Naive B cell (primary cell): ENCODE data around the gene RNF141. TPM values are rescaled to one million over a fixed set of nuclear protein-coding genes. Genes with fewer than 3 reads are reported as not detected.
A peak's percentile ranks its signal among the peaks of the same experiment; 100 is the strongest.

Experiments used
- ATAC-seq, 2 donors: fragments of 150-1000 bp; cut with Tn5 transposase; 2 replicates each; pipeline ENCODE4 v1.10.0; 2021; ENCODE audit warnings: low read depth in 2 of 2, mild to moderate bottlenecking in 2 of 2, moderate library complexity in 2 of 2
- DNase-seq: peaks from one replicate; pipeline ENCODE4 v3.0.0; 2022
- H3K27ac Mint-ChIP-seq, 6 donors: one replicate each; pipeline ENCODE4 v1.8.0; 2020 to 2022; ENCODE audit warnings: mild to moderate bottlenecking in 6 of 6, mixed read lengths in 6 of 6, moderate library complexity in 5 of 6, inconsistent platforms in 2 of 6
- H3K27me3 Mint-ChIP-seq, 3 donors: one replicate each; pipeline ENCODE4 v1.8.0; 2021 to 2022; ENCODE audit warnings: mixed read lengths in 3 of 3, mild to moderate bottlenecking in 1 of 3
- H3K36me3 Mint-ChIP-seq, 2 donors: one replicate each; pipeline ENCODE4 v1.8.0; 2020 to 2022; ENCODE audit warnings: mixed read lengths in 2 of 2, inconsistent platforms in 1 of 2, mild to moderate bottlenecking in 1 of 2
- H3K4me1 Mint-ChIP-seq, 3 donors: one replicate each; pipeline ENCODE4 v1.8.0; 2020 to 2022; ENCODE audit warnings: mixed read lengths in 3 of 3, inconsistent platforms in 1 of 3, mild to moderate bottlenecking in 1 of 3, moderate library complexity in 1 of 3
- H3K4me3 Mint-ChIP-seq, 8 donors: one replicate each; pipeline ENCODE4 v1.8.0; 2020 to 2022; ENCODE audit warnings: mild to moderate bottlenecking in 8 of 8, mixed read lengths in 8 of 8, moderate library complexity in 8 of 8, inconsistent platforms in 2 of 8
- H3K9me3 Mint-ChIP-seq, 7 donors: one replicate each; pipeline ENCODE4 v1.8.0; 2020 to 2022; ENCODE audit warnings: mixed read lengths in 7 of 7, mild to moderate bottlenecking in 5 of 7, inconsistent platforms in 2 of 7, moderate library complexity in 1 of 7
- polyA plus RNA-seq, 6 donors: library from polyadenylated mRNA; unstranded; fragments of 300-500 nt; fragmentation: Illumina TruSeq; gene quantifications; one replicate each; pipeline ENCODE4 v1.2.3, GENCODE V29; 2021; ENCODE audit warnings: low read depth in 6 of 6

Gene RNF141
- polyA plus RNA-seq, 6 donors from 2014 or later: 101 to 187 (median 132) TPM

DNA sequence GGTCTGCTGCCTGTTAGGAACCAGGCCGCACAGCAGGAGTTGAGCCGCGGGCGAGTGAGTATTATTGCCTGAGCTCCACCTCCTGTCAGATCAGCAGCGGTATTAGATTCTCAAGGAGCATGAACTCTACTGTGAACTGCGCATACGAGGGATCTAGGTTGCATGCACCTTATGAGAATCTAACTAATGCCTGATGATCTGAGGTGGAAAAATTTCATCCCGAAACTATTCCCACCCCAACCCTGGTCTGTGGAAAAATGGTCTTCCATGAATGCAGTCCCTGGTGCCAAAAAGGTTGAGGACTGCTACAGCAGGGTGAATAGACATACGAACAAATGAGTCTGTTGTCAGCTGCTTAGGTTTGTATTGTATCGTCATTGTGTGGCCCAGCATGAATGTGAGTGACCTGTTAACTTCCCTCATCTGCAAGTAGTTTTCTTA lies 29.8 kb downstream of the RNF141 start:
- no peak for ATAC-seq
- peaks cover 7 to 15% (median 14%) of the 10 kb centered on the region in 3 donors for H3K4me1 Mint-ChIP-seq
- peak overlapping the region in 3 of 6 donors; percentile 15 to 26 (median 22) for H3K27ac Mint-ChIP-seq
- H3K27me3 Mint-ChIP-seq: no peaks in the 10 kb centered on the region
- H3K4me3 Mint-ChIP-seq: no peak overlapping the region
- peaks cover 0 to 17% of the 10 kb centered on the region in 2 donors for H3K36me3 Mint-ChIP-seq
- no peak for DNase-seq
- H3K9me3 Mint-ChIP-seq: no peaks in the 10 kb centered on the region

DNA sequence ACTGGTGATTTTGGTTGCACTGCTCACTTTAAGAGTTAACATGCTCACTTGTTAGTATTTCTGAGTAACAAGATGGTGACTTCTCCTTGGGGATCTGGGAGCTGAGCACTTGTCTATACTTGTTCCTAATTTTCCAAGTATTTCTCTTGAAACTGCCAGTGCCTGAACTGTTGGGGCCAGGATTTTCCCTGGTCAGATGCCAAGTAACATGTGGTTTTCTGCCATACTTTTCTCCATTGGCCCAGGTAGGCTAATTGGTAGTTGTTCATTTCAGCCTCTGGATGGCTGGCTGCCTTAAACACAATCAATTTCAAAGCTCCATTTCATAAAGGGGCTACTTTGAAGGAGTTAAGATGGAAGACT lies 35.0 kb downstream of the RNF141 start:
- H3K27ac Mint-ChIP-seq: peak overlapping the region in 1 of 6 donors; percentile 82
- DNase-seq (no peak), ATAC-seq (no peak)
- no peaks in the 10 kb centered on the region for H3K27me3 Mint-ChIP-seq
- peaks cover 21 to 34% (median 21%) of the 10 kb centered on the region in 3 donors for H3K4me1 Mint-ChIP-seq
- H3K36me3 Mint-ChIP-seq: peaks cover 16 to 30% of the 10 kb centered on the region in 2 donors
- H3K9me3 Mint-ChIP-seq: no peaks in the 10 kb centered on the region
- no peak overlapping the region for H3K4me3 Mint-ChIP-seq

- H3K9me3 Mint-ChIP-seq: no peaks in the 10 kb centered on the region
- H3K27me3 Mint-ChIP-seq: no peaks in the 10 kb centered on the region
- peaks cover 21 to 34% (median 21%) of the 10 kb centered on the region in 3 donors for H3K4me1 Mint-ChIP-seq
- no peak for DNase-seq
- H3K27ac Mint-ChIP-seq: peak overlapping the region in 5 of 6 donors; percentile 1 to 83 (median 70)
- no peak for ATAC-seq
- H3K36me3 Mint-ChIP-seq: peaks cover 19 to 28% of the 10 kb centered on the region in 2 donors
- H3K4me3 Mint-ChIP-seq: no peak overlapping the region
Measured at GRCh38 chr11:10505278-10506007, 35.5 kb downstream of the RNF141 start.

DNA sequence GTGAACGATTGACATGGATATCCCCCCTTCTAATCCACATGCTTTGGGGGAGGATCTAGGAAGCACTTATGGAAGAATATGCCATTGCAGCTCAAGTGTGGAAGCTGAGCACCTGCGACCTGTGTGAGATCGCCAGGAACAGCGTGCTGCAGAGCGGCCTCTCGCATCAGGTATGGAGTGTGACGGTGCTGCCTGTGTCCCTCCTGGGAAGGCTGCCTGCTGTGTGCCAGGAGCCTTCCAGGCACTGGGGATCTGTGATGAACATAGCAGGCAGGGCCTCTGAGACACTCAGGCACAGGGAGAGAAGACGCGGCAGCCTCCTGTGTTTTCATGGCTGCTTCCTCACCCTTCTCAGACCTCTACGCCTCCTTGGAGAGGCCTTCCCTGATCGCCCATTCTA lies 36.5 kb downstream of the RNF141 start:
- peak overlapping the region in 4 of 6 donors; percentile 32 to 90 (median 82) for H3K27ac Mint-ChIP-seq

GRCh38 chr11:10503777-10504480 lies 37.1 kb downstream of the RNF141 start:
- peak overlapping the region; percentile 56 to 90 (median 86) for H3K27ac Mint-ChIP-seq
- no peaks in the 10 kb centered on the region for H3K9me3 Mint-ChIP-seq
- peaks cover 24 to 32% of the 10 kb centered on the region in 2 donors for H3K36me3 Mint-ChIP-seq
- peaks cover 21 to 34% (median 21%) of the 10 kb centered on the region in 3 donors for H3K4me1 Mint-ChIP-seq
- no peak for ATAC-seq
- no peaks in the 10 kb centered on the region for H3K27me3 Mint-ChIP-seq
- no peak for DNase-seq
- peak overlapping the region in 4 of 8 donors; percentile 14 to 49 (median 32) for H3K4me3 Mint-ChIP-seq

More for the DNA sequence above, 36.5 kb downstream of the RNF141 start:
- ATAC-seq: no peak
- no peak for DNase-seq
- H3K36me3 Mint-ChIP-seq: peaks cover 24 to 32% of the 10 kb centered on the region in 2 donors
- H3K9me3 Mint-ChIP-seq: no peaks in the 10 kb centered on the region
- H3K4me3 Mint-ChIP-seq: no peak overlapping the region
- H3K27me3 Mint-ChIP-seq: no peaks in the 10 kb centered on the region
- peaks cover 21 to 34% (median 21%) of the 10 kb centered on the region in 3 donors for H3K4me1 Mint-ChIP-seq

- peak overlapping the region in 6 of 8 donors; percentile 2 to 68 (median 37) for H3K4me3 Mint-ChIP-seq
- peak overlapping the region; percentile 53 to 97 (median 92) for H3K27ac Mint-ChIP-seq
- no peaks in the 10 kb centered on the region for H3K27me3 Mint-ChIP-seq
- DNase-seq (peak; percentile 46), ATAC-seq (peak; percentile 89 to 91)
- H3K9me3 Mint-ChIP-seq: no peaks in the 10 kb centered on the region
- H3K4me1 Mint-ChIP-seq: peaks cover 21 to 34% (median 22%) of the 10 kb centered on the region in 3 donors
- peaks cover 26 to 32% of the 10 kb centered on the region in 2 donors for H3K36me3 Mint-ChIP-seq
Measured at GRCh38 chr11:10503221-10503620, 37.8 kb downstream of the RNF141 start.

- Mint-ChIP-seq H3K4me3 (peak overlapping the region in 6 of 8 donors; percentile 23 to 69 (median 52)), H3K27me3 (no peaks in the 10 kb centered on the region), H3K9me3 (no peaks in the 10 kb centered on the region), H3K36me3 (peaks cover 31 to 32% of the 10 kb centered on the region in 2 donors), H3K27ac (peak overlapping the region; percentile 53 to 97 (median 92)), H3K4me1 (peaks cover 25 to 34% (median 26%) of the 10 kb centered on the region in 3 donors)
- ATAC-seq: peak; percentile 59
- peak; percentile 17 for DNase-seq
Measured at GRCh38 chr11:10502770-10503169, 38.2 kb downstream of the RNF141 start.

GRCh38 chr11:10502065-10502680 lies 38.8 kb downstream of the RNF141 start:
- peak overlapping the region in 4 of 8 donors; percentile 6 to 69 (median 23) for H3K4me3 Mint-ChIP-seq
- no peak for DNase-seq
- no peaks in the 10 kb centered on the region for H3K9me3 Mint-ChIP-seq
- peaks cover 32% of the 10 kb centered on the region in 2 donors for H3K36me3 Mint-ChIP-seq
- ATAC-seq: no peak
- no peaks in the 10 kb centered on the region for H3K27me3 Mint-ChIP-seq
- H3K4me1 Mint-ChIP-seq: peaks cover 25 to 34% (median 27%) of the 10 kb centered on the region in 3 donors
- peak overlapping the region; percentile 34 to 97 (median 76) for H3K27ac Mint-ChIP-seq

DNA sequence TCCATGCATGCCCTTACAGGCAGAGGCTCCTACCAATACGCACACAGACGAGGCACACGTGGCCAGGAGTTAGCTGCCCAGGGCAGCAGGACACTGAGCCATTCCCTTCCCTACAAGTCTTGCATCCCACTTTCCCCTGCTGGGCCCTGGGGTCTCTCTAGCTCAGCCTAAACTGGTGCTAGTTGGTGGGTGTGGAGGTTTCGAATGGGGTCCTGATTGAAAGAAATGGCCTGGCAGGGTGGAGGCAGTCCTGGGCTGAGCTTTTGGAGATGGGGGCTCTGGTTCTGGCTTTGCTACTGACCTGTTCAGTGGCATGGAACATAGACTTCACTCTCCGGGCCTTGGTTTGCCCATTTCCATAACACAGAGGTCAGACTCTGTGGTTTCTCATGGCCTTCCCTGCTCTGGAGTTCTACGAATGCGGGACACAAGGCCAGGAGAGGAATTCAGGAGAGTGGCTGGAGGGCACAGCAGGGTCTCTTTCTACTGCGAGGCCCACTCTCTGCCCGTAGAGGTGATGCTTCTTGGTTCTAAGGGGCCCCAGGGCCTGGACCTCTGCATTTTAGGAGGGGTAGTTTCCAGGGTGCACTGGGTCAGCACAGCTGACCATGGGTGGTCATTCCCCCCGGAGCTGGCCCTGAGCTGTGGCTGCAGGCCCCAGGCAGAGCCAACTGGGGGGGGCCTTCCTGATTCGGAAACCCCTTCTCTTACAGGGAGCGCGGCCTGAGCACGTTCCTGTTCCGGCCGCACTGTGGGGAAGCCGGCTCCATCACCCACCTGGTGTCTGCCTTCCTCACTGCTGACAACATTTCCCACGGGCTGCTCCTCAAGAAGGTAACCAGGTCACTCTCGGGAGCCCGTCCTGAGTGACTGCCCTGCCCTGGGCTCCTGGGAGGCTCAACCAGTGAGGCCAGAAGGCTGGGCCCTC lies 40.0 kb downstream of the RNF141 start:
- Mint-ChIP-seq H3K36me3 (peaks cover 30 to 32% of the 10 kb centered on the region in 2 donors), H3K4me3 (no peak overlapping the region), H3K27ac (peak overlapping the region in 3 of 6 donors; percentile 26 to 80 (median 38)), H3K27me3 (no peaks in the 10 kb centered on the region), H3K9me3 (no peaks in the 10 kb centered on the region), H3K4me1 (peaks cover 25 to 37% (median 27%) of the 10 kb centered on the region in 3 donors)
- DNase-seq (no peak), ATAC-seq (no peak)

DNA sequence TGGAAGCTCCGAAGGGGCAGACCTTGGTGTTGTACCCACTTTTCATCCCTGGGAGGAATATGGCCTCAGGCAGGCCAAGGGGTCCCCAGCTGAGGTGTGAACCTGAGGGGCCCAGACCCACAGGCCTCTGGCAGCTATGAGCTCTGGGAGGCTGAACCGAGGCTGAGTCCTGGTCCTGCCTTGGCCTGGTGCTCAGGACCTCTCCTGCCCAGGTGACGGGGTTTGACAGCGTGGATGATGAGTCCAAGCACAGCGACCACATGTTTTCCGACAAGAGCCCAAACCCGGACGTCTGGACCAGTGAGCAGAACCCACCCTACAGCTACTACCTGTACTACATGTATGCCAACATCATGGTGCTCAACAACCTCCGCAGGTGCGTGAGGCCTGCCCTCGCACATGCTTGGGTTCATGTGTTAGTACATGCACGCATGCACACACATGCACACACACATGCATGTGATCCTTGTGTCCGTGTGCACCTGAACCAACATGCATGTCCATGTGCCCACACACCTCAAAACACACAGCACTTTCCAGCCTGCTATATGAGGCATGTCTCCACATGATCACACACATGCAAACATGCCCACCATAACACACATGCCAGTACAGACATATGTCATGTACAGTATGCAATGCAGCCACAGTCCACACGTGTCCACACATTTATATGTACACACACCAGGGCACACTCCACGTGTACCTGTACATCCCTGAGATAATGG lies 40.9 kb downstream of the RNF141 start:
- DNase-seq (no peak), ATAC-seq (no peak)
- peak overlapping the region in 2 of 6 donors; percentile 20 to 51 for H3K27ac Mint-ChIP-seq
- H3K36me3 Mint-ChIP-seq: peaks cover 30 to 32% of the 10 kb centered on the region in 2 donors
- H3K9me3 Mint-ChIP-seq: no peaks in the 10 kb centered on the region
- H3K27me3 Mint-ChIP-seq: no peaks in the 10 kb centered on the region
- H3K4me3 Mint-ChIP-seq: peak overlapping the region in 1 of 8 donors; percentile 66
- H3K4me1 Mint-ChIP-seq: peaks cover 25 to 37% (median 27%) of the 10 kb centered on the region in 3 donors

DNA sequence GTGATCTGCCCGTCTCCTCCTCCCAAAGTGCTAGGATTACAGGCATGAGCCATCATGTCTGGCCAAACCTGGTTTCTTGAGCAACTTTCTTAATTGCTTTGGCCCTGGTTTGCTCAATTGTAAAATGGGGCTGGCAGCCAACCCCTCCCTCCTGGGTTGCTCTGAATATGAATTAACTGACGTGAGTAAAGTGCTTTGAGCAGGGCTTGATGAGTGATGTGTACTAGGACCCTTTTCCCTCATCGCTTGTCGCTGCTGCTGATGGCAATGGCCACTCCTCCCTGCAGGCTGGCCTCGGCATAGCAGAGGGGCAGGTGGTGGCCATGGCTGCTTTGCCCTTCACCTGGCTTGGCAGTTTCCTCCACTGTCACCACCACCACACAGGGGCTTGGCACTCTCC lies 41.5 kb downstream of the RNF141 start:
- Mint-ChIP-seq H3K4me1 (peaks cover 25 to 32% (median 27%) of the 10 kb centered on the region in 3 donors), H3K36me3 (peaks cover 30 to 35% of the 10 kb centered on the region in 2 donors), H3K27me3 (no peaks in the 10 kb centered on the region), H3K9me3 (no peaks in the 10 kb centered on the region), H3K4me3 (no peak overlapping the region), H3K27ac (peak overlapping the region in 1 of 6 donors; percentile 51)
- DNase-seq: no peak
- ATAC-seq: no peak
